ENCODE results near the gene WDR13.
A peak's percentile ranks its signal among the peaks of the same experiment; 100 is the strongest.

The WDR13 gene

GRCh38 chrX:48579259-48579658 lies 18.0 kb upstream of the WDR13 start:
- Mint-ChIP-seq H3K9me3 (no peaks in the 10 kb centered on the region), H3K27me3 (ENCODE audit: low read depth) (no peaks in the 10 kb centered on the region), H3K4me3 (no peak overlapping the region), H3K4me1 (ENCODE audit: low read depth) (peaks cover 8% of the 10 kb centered on the region), H3K27ac (no peak overlapping the region), H3K36me3 (ENCODE audit: low read depth) (peaks cover 40% of the 10 kb centered on the region)
- no peak for DNase-seq (ENCODE audit: low spot score)

GRCh38 chrX:48580662-48581061 lies 16.6 kb upstream of the WDR13 start:
- Mint-ChIP-seq H3K4me1 (ENCODE audit: low read depth) (peaks cover 5% of the 10 kb centered on the region), H3K27me3 (ENCODE audit: low read depth) (no peaks in the 10 kb centered on the region), H3K36me3 (ENCODE audit: low read depth) (peaks cover 30% of the 10 kb centered on the region), H3K9me3 (no peaks in the 10 kb centered on the region), H3K4me3 (no peak overlapping the region), H3K27ac (no peak overlapping the region)
- no peak for DNase-seq (ENCODE audit: low spot score)

GRCh38 chrX:48584698-48585097 lies 12.6 kb upstream of the WDR13 start:
- Mint-ChIP-seq H3K27me3 (ENCODE audit: low read depth) (no peaks in the 10 kb centered on the region), H3K4me3 (no peak overlapping the region), H3K9me3 (no peaks in the 10 kb centered on the region), H3K4me1 (ENCODE audit: low read depth) (no peaks in the 10 kb centered on the region), H3K27ac (no peak overlapping the region), H3K36me3 (ENCODE audit: low read depth) (peaks cover 3% of the 10 kb centered on the region)
- DNase-seq (ENCODE audit: low spot score): no peak

- DNase-seq (ENCODE audit: low spot score): no peak
- Mint-ChIP-seq H3K4me1 (ENCODE audit: low read depth) (no peaks in the 10 kb centered on the region), H3K9me3 (no peaks in the 10 kb centered on the region), H3K4me3 (no peak overlapping the region), H3K27ac (no peak overlapping the region), H3K27me3 (ENCODE audit: low read depth) (no peaks in the 10 kb centered on the region), H3K36me3 (ENCODE audit: low read depth) (no peaks in the 10 kb centered on the region)
Measured at GRCh38 chrX:48589482-48590162, 7.7 kb upstream of the WDR13 start.

GRCh38 chrX:48590203-48591103 lies 6.8 kb upstream of the WDR13 start:
- no peaks in the 10 kb centered on the region for H3K36me3 Mint-ChIP-seq (ENCODE audit: low read depth)
- no peak overlapping the region for H3K4me3 Mint-ChIP-seq
- no peak for DNase-seq (ENCODE audit: low spot score)
- no peak overlapping the region for H3K27ac Mint-ChIP-seq
- no peaks in the 10 kb centered on the region for H3K4me1 Mint-ChIP-seq (ENCODE audit: low read depth)
- H3K27me3 Mint-ChIP-seq (ENCODE audit: low read depth): no peaks in the 10 kb centered on the region
- no peaks in the 10 kb centered on the region for H3K9me3 Mint-ChIP-seq

- Mint-ChIP-seq H3K27me3 (ENCODE audit: low read depth) (no peaks in the 10 kb centered on the region), H3K36me3 (ENCODE audit: low read depth) (no peaks in the 10 kb centered on the region)
Measured at GRCh38 chrX:48591255-48591791, 6.0 kb upstream of the WDR13 start.

GRCh38 chrX:48592971-48593370 lies 4.3 kb upstream of the WDR13 start:
- peaks cover 2% of the 10 kb centered on the region for H3K4me1 Mint-ChIP-seq (ENCODE audit: low read depth)
- H3K9me3 Mint-ChIP-seq: no peaks in the 10 kb centered on the region
- H3K27ac Mint-ChIP-seq: no peak overlapping the region
- no peaks in the 10 kb centered on the region for H3K27me3 Mint-ChIP-seq (ENCODE audit: low read depth)
- DNase-seq (ENCODE audit: low spot score): no peak
- H3K4me3 Mint-ChIP-seq: no peak overlapping the region
- no peaks in the 10 kb centered on the region for H3K36me3 Mint-ChIP-seq (ENCODE audit: low read depth)

More at GRCh38 chrX:48591255-48591791, 6.0 kb upstream of the WDR13 start:
- no peaks in the 10 kb centered on the region for H3K9me3 Mint-ChIP-seq
- H3K4me1 Mint-ChIP-seq (ENCODE audit: low read depth): no peaks in the 10 kb centered on the region
- no peak overlapping the region for H3K27ac Mint-ChIP-seq
- no peak overlapping the region for H3K4me3 Mint-ChIP-seq
- DNase-seq (ENCODE audit: low spot score): no peak

- Mint-ChIP-seq H3K27me3 (ENCODE audit: low read depth) (no peaks in the 10 kb centered on the region), H3K36me3 (ENCODE audit: low read depth) (peaks cover 6% of the 10 kb centered on the region), H3K27ac (no peak overlapping the region), H3K4me1 (ENCODE audit: low read depth) (peaks cover 5% of the 10 kb centered on the region), H3K9me3 (no peaks in the 10 kb centered on the region), H3K4me3 (no peak overlapping the region)
- no peak for DNase-seq (ENCODE audit: low spot score)
Measured at GRCh38 chrX:48595929-48596328, 1.4 kb upstream of the WDR13 start.

GRCh38 chrX:48598614-48599013 lies 1.3 kb downstream of the WDR13 start:
- peaks cover 5% of the 10 kb centered on the region for H3K4me1 Mint-ChIP-seq (ENCODE audit: low read depth)
- H3K27me3 Mint-ChIP-seq (ENCODE audit: low read depth): no peaks in the 10 kb centered on the region
- H3K9me3 Mint-ChIP-seq: no peaks in the 10 kb centered on the region
- H3K27ac Mint-ChIP-seq: no peak overlapping the region
- DNase-seq (ENCODE audit: low spot score): no peak
- peak overlapping the region; percentile 97 for H3K4me3 Mint-ChIP-seq
- H3K36me3 Mint-ChIP-seq (ENCODE audit: low read depth): peaks cover 10% of the 10 kb centered on the region

GRCh38 chrX:48599341-48599740 lies 2.0 kb downstream of the WDR13 start:
- Mint-ChIP-seq H3K36me3 (ENCODE audit: low read depth) (peaks cover 10% of the 10 kb centered on the region), H3K27me3 (ENCODE audit: low read depth) (no peaks in the 10 kb centered on the region), H3K9me3 (no peaks in the 10 kb centered on the region), H3K27ac (no peak overlapping the region), H3K4me3 (no peak overlapping the region), H3K4me1 (ENCODE audit: low read depth) (peaks cover 5% of the 10 kb centered on the region)
- DNase-seq (ENCODE audit: low spot score): no peak

- DNase-seq (ENCODE audit: low spot score): no peak
- Mint-ChIP-seq H3K36me3 (ENCODE audit: low read depth) (peaks cover 12% of the 10 kb centered on the region), H3K27ac (no peak overlapping the region), H3K4me3 (no peak overlapping the region), H3K9me3 (no peaks in the 10 kb centered on the region), H3K27me3 (ENCODE audit: low read depth) (no peaks in the 10 kb centered on the region), H3K4me1 (ENCODE audit: low read depth) (peaks cover 5% of the 10 kb centered on the region)
Measured at GRCh38 chrX:48600226-48600625, 2.9 kb downstream of the WDR13 start.

GRCh38 chrX:48601741-48602394 lies 4.6 kb downstream of the WDR13 start:
- Mint-ChIP-seq H3K27ac (no peak overlapping the region), H3K4me3 (no peak overlapping the region), H3K36me3 (ENCODE audit: low read depth) (peaks cover 13% of the 10 kb centered on the region), H3K4me1 (ENCODE audit: low read depth) (peaks cover 5% of the 10 kb centered on the region), H3K9me3 (no peaks in the 10 kb centered on the region), H3K27me3 (ENCODE audit: low read depth) (no peaks in the 10 kb centered on the region)
- DNase-seq (ENCODE audit: low spot score): no peak

- no peak overlapping the region for H3K4me3 Mint-ChIP-seq
- H3K9me3 Mint-ChIP-seq: no peaks in the 10 kb centered on the region
- no peak overlapping the region for H3K27ac Mint-ChIP-seq
- H3K4me1 Mint-ChIP-seq (ENCODE audit: low read depth): no peaks in the 10 kb centered on the region
- peaks cover 7% of the 10 kb centered on the region for H3K36me3 Mint-ChIP-seq (ENCODE audit: low read depth)
- no peak for DNase-seq (ENCODE audit: low spot score)
- no peaks in the 10 kb centered on the region for H3K27me3 Mint-ChIP-seq (ENCODE audit: low read depth)
Measured at GRCh38 chrX:48604701-48605100, 7.4 kb downstream of the WDR13 start.

- Mint-ChIP-seq H3K9me3 (no peaks in the 10 kb centered on the region), H3K36me3 (ENCODE audit: low read depth) (peaks cover 7% of the 10 kb centered on the region), H3K27ac (no peak overlapping the region), H3K4me3 (no peak overlapping the region), H3K27me3 (ENCODE audit: low read depth) (no peaks in the 10 kb centered on the region), H3K4me1 (ENCODE audit: low read depth) (no peaks in the 10 kb centered on the region)
- DNase-seq (ENCODE audit: low spot score): no peak
Measured at GRCh38 chrX:48606091-48606490, 8.8 kb downstream of the WDR13 start.

All from T-helper 2 cell treated with Interferon-gamma antibody and Interleukin-4, amounts not matched to agents 5 μg/mL and 100 μg/mL, for 36 hours (primary cell).